ENCODE results near the gene CEP350.

Gene CEP350

DNA sequence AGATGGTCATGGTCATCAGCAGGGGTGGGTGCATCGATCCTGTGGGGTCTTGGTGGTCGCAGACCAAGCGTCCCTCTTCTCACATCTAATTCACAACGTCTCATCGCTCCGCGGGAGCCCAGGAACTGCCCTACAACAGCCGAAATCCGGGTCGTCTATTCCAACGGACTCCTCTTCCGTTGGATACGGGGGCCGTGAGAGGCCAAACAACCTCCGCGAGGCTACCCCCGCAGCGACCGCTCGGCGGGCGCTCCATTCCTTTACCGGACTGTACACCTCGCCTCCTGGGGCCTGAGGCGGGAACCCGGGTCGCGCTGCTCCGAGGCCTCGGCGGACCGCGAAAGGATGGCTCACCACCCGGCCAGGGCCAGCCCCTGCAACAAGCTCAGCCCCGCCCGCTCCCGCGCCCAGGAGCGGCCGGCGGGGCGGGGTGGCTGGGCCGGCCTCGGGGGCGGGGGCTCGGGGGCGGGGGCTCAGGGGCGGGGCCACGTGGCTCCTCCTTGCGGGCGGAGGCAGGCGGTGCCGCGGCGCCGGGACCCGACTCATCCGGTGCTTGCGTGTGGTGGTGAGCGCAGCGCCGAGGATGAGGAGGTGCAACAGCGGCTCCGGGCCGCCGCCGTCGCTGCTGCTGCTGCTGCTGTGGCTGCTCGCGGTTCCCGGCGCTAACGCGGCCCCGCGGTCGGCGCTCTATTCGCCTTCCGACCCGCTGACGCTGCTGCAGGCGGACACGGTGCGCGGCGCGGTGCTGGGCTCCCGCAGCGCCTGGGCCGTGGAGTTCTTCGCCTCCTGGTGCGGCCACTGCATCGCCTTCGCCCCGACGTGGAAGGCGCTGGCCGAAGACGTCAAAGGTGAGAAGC lies 199.9 kb downstream of the CEP350 start, which contains the start of gene QSOX1:
Gene QSOX1 (plus strand): TSS at position 545 of the 857 bp plus-strand sequence. CDS start 39 bp downstream, at position 584.
- TF ChIP-seq, protein P1, sequence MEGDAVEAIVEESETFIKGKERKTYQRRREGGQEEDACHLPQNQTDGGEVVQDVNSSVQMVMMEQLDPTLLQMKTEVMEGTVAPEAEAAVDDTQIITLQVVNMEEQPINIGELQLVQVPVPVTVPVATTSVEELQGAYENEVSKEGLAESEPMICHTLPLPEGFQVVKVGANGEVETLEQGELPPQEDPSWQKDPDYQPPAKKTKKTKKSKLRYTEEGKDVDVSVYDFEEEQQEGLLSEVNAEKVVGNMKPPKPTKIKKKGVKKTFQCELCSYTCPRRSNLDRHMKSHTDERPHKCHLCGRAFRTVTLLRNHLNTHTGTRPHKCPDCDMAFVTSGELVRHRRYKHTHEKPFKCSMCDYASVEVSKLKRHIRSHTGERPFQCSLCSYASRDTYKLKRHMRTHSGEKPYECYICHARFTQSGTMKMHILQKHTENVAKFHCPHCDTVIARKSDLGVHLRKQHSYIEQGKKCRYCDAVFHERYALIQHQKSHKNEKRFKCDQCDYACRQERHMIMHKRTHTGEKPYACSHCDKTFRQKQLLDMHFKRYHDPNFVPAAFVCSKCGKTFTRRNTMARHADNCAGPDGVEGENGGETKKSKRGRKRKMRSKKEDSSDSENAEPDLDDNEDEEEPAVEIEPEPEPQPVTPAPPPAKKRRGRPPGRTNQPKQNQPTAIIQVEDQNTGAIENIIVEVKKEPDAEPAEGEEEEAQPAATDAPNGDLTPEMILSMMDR (IDR thresholded peaks at IDR 0.05; ENCODE audit: extremely low read depth, insufficient read depth, missing control alignments), result no peak
- in situ Hi-C loops (cut with MboI; ENCODE audit: low pct_unique_long_range_greater_than_20kb, low sequenced_read_pairs, unreplicated experiment), result no loop called here
- DNase-seq (ENCODE audit: low spot score), result peak; percentile 100

DNA sequence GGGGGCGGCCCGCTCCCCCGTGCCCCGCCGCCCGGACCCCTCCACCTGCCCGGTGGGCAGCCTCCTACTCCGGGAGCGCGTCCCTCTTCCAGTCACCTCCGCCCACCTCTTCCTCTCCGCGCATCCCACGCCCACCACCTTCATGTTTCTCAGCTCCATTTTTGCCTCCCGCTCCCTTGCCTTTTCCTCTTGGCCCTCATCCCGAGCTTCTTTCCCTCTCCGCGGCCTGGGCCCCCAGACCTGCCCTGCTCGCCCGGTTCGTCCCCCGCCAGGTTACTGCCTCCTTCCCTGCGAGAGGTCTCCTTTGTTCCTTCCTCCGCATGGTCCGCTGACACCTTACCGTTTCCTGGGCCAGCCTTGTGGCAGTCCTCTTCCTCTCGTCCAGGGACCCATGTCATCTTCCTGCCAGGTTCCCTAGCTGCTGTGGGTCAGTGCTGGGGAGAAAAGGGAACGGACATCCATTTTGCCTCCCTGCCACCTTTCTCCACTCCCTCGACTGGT lies 200.6 kb downstream of the CEP350 start:
- no peak for DNase-seq (ENCODE audit: low spot score)
- in situ Hi-C loops (cut with MboI; ENCODE audit: low pct_unique_long_range_greater_than_20kb, low sequenced_read_pairs, unreplicated experiment), result no loop called here
- TF ChIP-seq, protein P1 (IDR thresholded peaks at IDR 0.05; ENCODE audit: extremely low read depth, insufficient read depth, missing control alignments), result no peak

DNA sequence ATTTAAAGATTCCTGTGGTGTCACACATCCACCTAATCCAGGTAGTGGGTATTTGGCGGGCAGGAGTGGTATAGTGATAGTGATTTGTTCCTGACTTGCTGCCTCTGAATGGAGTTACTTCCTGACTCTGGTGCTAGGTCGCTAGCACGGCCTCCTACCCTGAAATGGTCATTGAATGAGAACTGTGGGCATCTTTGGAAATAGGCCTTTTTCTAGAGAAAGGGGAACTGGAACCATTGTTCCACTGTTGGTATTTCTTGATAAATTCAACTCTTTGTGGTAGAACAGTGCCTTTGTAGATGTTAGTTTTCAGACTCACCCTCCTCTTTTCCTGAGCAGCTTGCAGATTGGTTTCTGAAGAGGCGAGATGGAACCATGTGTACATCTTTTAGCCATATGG lies 201.6 kb downstream of the CEP350 start:
- in situ Hi-C loops (cut with MboI; ENCODE audit: low pct_unique_long_range_greater_than_20kb, low sequenced_read_pairs, unreplicated experiment), result no loop called here
- TF ChIP-seq, protein P1 (IDR thresholded peaks at IDR 0.05; ENCODE audit: extremely low read depth, insufficient read depth, missing control alignments), result no peak
- no peak for DNase-seq (ENCODE audit: low spot score)

DNA sequence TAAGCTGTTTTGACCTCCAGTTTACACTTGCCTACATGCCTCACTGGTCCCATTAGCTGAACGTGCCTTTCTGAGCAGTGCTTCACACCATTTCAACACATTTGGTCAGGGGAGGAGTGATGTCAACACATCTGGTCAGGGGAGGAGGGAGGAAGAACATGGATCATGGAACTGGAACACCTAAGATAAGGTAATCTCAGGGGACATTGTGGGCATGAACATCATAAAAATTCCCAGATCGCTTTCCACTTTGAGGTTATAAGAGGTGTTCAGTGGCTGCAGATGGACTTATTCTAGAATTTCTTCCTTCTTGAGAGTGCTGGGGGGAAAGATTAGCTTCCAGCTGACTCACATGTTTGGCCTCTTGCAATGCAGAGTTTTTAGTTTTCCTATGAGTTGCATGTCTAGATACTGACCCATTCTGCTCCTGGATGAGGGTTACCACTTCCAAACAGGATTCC lies 202.1 kb downstream of the CEP350 start:
- DNase-seq (ENCODE audit: low spot score), result no peak
- TF ChIP-seq, protein P1 (IDR thresholded peaks at IDR 0.05; ENCODE audit: extremely low read depth, insufficient read depth, missing control alignments), result no peak
- in situ Hi-C loops (cut with MboI; ENCODE audit: low pct_unique_long_range_greater_than_20kb, low sequenced_read_pairs, unreplicated experiment), result no loop called here

DNA sequence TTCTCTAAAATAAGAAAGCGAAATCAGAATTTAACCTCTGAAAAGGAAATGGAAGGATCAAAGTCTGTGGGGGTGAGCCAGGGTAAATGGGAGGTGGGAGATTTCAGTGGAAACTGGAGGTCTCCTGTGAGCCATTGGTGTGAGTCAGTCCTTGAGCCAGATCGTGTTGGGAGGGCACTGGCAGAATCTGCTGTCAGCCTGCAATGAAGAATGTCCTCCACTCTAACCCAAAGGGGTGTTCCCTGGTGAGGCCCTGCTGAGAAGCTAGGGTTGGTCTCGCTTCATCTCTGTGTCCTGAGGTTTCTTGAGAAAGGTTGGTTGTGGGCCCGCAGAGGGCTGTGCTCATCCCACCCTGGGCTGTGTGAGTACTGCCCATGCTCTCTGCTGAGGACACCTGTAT lies 202.5 kb downstream of the CEP350 start:
- TF ChIP-seq, protein P1 (IDR thresholded peaks at IDR 0.05; ENCODE audit: extremely low read depth, insufficient read depth, missing control alignments), result no peak
- in situ Hi-C loops (cut with MboI; ENCODE audit: low pct_unique_long_range_greater_than_20kb, low sequenced_read_pairs, unreplicated experiment), result no loop called here
- no peak for DNase-seq (ENCODE audit: low spot score)

DNA sequence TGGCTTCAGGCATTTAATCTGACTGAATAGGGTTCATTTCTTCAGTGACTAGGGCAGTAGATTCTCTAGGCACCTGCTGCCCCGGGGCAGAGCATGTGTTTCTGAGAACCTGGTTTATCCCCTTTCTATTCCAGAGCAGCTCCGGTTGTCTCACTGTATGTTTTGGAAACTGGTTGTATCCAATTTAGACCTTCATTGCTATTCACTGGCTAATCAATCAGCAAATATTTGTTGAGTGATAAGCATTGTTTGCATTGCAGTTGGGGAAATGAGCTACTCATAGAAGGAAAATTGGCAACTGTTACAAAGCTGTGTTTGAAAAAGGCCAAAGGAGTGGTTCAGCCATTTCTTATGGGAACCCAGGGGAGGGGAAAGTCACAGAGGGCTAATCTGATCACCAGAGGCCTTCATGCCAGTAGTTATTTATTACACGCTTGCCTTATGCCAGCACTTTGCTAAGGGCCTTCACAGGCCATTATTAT lies 203.0 kb downstream of the CEP350 start:
- in situ Hi-C loops (cut with MboI; ENCODE audit: low pct_unique_long_range_greater_than_20kb, low sequenced_read_pairs, unreplicated experiment), result no loop called here

More for the DNA sequence above, 203.0 kb downstream of the CEP350 start:
- DNase-seq (ENCODE audit: low spot score), result no peak
- TF ChIP-seq, protein P1 (IDR thresholded peaks at IDR 0.05; ENCODE audit: extremely low read depth, insufficient read depth, missing control alignments), result no peak
